Sigmoid colon (tissue), 7 donors: Measurements from ENCODE around the gene TMEM144. TPM values are rescaled to one million over a fixed set of nuclear protein-coding genes. Genes with fewer than 3 reads are reported as not detected.

Experiments used
- DNase-seq: peaks from one replicate; pipeline ENCODE4 v3.0.0-alpha.2; 2019
- H3K27ac ChIP-seq, 4 donors: fragments of 200-600 bp; sonication (generic); one replicate each; pipeline ENCODE4 v1.5.1; 2016 to 2019; ENCODE audit warnings: mild to moderate bottlenecking in 1 of 4
- H3K27me3 ChIP-seq, 3 donors: fragments of 200-600 bp; sonication (generic); one replicate each; pipeline ENCODE4 v1.5.1; 2019; ENCODE audit warnings: mild to moderate bottlenecking in 1 of 3
- H3K36me3 ChIP-seq, 4 donors: fragments of 200-600 bp; sonication (generic); one replicate each; pipeline ENCODE4 v1.5.1; 2016 to 2019
- H3K4me1 ChIP-seq, 4 donors: fragments of 200-600 bp; sonication (generic); one replicate each; pipeline ENCODE4 v1.5.1; 2017 to 2019
- H3K4me3 ChIP-seq, 4 donors: fragments of 200-600 bp; sonication (generic); one replicate each; pipeline ENCODE4 v1.5.1; 2017 to 2019; ENCODE audit warnings: mild to moderate bottlenecking in 2 of 4, moderate library complexity in 1 of 4
- H3K9me3 ChIP-seq, 4 donors: fragments of 200-600 bp in 3 of 4; sonication (generic) in 3 of 4; one replicate each; pipeline versions ENCODE4 v1.5.1 to v1.6.1; 2013 to 2019
- EP300 ChIP-seq, 4 donors: sonication (generic); formaldehyde crosslinking; IDR thresholded peaks; one replicate each; pipeline ENCODE4 v1.6.1; 2017; ENCODE audit warnings: antibody characterized with exemption in 4 of 4
- POLR2A ChIP-seq, 2 donors: fragments of 450-650 bp; IDR thresholded peaks; one replicate each; pipeline ENCODE4 v1.6.1; 2016; ENCODE audit warnings: antibody characterized with exemption in 2 of 2, mild to moderate bottlenecking in 2 of 2, moderate library complexity in 2 of 2
- POLR2AphosphoS5 ChIP-seq, 4 donors: sonication (generic); formaldehyde crosslinking; IDR thresholded peaks; one replicate each; pipeline ENCODE4 v1.6.1; 2017; ENCODE audit warnings: antibody characterized with exemption in 4 of 4
- WGBS, 2 donors: extraction: QIAGEN DNeasy Blood & Tissue Kit; methylation state at CpG; one replicate each; pipeline ENCODE4 v1.1.7; 2013; 5-methylcytosine and 5-hydroxymethylcytosine counted together
- intact Hi-C: fragments of 100-400 bp; cut with DNase I; formaldehyde crosslinking; loops from one replicate; pipeline ENCODE4 v1.15.1; 2023
- polyA plus RNA-seq, 3 donors: library from polyadenylated mRNA; stranded (reverse); fragments of 200-250 nt; gene quantifications; one replicate each; pipeline ENCODE4 v1.2.3, GENCODE V29; 2013
- total RNA-seq, 4 donors: library from RNA; depleted of rRNA; stranded (reverse); fragments of >200 nt; gene quantifications; one replicate each; pipeline ENCODE4 v1.1.0, GENCODE V29; 2016
- TF ChIP-seq, protein P1 (sequence below), 4 experiments: fragments of 450-650 bp in 3 of 4; fragments of 200-600 bp in 1 of 4; IDR thresholded peaks; one replicate each; pipeline ENCODE4 v1.5.1; 2016 to 2019; ENCODE audit warnings: antibody characterized with exemption in 4 of 4, mild to moderate bottlenecking in 3 of 4, moderate library complexity in 2 of 4
- donor health status: healthy with polysubstance abuse.
- donor health status: Bipolar disorder and iron deficiency.
- donor health status: healthy.

TMEM144 gene
- total and polyA plus RNA-seq, 7 donors: 3.5 to 12.1 (median 6.4) TPM

DNA sequence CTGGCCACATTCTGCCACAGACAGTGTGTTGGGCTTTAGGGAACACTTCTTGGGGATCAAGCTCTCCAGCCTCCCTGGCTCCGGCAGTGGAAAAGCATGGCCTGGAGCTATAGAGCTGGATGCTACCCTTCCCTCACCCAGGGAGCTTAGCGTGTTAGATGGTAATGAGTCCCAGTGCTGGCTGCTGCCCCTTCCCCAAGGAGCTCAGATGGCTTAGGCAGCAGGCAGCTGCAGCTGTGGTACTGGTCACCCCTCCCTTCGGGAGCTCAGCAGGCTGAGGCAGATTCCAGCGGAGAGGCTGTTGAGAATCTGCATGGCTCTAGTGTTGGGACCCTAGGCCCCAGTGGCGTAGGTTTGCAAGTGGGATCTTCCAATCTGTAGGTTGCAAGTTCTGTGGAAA lies 19.5 kb downstream of the TMEM144 start:
- 77 to 87% methylated on average over 5 of the region's 5 CpGs for WGBS, 2 donors
- Histone ChIP-seq H3K4me3 (no peak overlapping the region), H3K36me3 (no peaks in the 10 kb centered on the region), H3K27me3 (no peaks in the 10 kb centered on the region), H3K9me3 (no peaks in the 10 kb centered on the region), H3K27ac (no peak overlapping the region), H3K4me1 (no peaks in the 10 kb centered on the region)
- no peak for DNase-seq
- intact Hi-C loops: no loop called here
- TF ChIP-seq, protein P1, sequence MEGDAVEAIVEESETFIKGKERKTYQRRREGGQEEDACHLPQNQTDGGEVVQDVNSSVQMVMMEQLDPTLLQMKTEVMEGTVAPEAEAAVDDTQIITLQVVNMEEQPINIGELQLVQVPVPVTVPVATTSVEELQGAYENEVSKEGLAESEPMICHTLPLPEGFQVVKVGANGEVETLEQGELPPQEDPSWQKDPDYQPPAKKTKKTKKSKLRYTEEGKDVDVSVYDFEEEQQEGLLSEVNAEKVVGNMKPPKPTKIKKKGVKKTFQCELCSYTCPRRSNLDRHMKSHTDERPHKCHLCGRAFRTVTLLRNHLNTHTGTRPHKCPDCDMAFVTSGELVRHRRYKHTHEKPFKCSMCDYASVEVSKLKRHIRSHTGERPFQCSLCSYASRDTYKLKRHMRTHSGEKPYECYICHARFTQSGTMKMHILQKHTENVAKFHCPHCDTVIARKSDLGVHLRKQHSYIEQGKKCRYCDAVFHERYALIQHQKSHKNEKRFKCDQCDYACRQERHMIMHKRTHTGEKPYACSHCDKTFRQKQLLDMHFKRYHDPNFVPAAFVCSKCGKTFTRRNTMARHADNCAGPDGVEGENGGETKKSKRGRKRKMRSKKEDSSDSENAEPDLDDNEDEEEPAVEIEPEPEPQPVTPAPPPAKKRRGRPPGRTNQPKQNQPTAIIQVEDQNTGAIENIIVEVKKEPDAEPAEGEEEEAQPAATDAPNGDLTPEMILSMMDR (IDR thresholded peaks at IDR 0.05): no peak
- TF ChIP-seq EP300 (IDR thresholded peaks at IDR 0.05) (no peak), POLR2A (IDR thresholded peaks at IDR 0.05) (no peak), POLR2AphosphoS5 (IDR thresholded peaks at IDR 0.05) (no peak)

- Histone ChIP-seq H3K9me3 (no peaks in the 10 kb centered on the region), H3K36me3 (no peaks in the 10 kb centered on the region), H3K27ac (no peak overlapping the region), H3K4me1 (peaks cover 0 to 3% (median 0%) of the 10 kb centered on the region in 4 donors), H3K4me3 (no peak overlapping the region), H3K27me3 (no peaks in the 10 kb centered on the region)
- DNase-seq: no peak
- intact Hi-C loops: no loop called here
- TF ChIP-seq POLR2A (IDR thresholded peaks at IDR 0.05): no peak
- WGBS, 2 donors: 95 to 97% methylated on average over 4 of the region's 4 CpGs
Observed at GRCh38 chr4:158234671-158235070, 24.4 kb downstream of the TMEM144 start.

- no peaks in the 10 kb centered on the region for H3K27me3 ChIP-seq
- no peaks in the 10 kb centered on the region for H3K36me3 ChIP-seq
- H3K4me1 ChIP-seq: peaks cover 0 to 3% (median 0%) of the 10 kb centered on the region in 4 donors
- 82 to 84% methylated on average over 9 of the region's 9 CpGs for WGBS, 2 donors
- TF ChIP-seq POLR2A (IDR thresholded peaks at IDR 0.05): no peak
- no peak for TF ChIP-seq POLR2AphosphoS5 (IDR thresholded peaks at IDR 0.05)
- TF ChIP-seq, protein P1 (IDR thresholded peaks at IDR 0.05): no peak
- TF ChIP-seq EP300 (IDR thresholded peaks at IDR 0.05): no peak
- DNase-seq: no peak
- no peak overlapping the region for H3K4me3 ChIP-seq
- no peak overlapping the region for H3K27ac ChIP-seq
- H3K9me3 ChIP-seq: no peaks in the 10 kb centered on the region
- intact Hi-C loops: no loop called here
Observed at GRCh38 chr4:158236304-158237030, 26.2 kb downstream of the TMEM144 start.

GRCh38 chr4:158238575-158238974 lies 28.3 kb downstream of the TMEM144 start:
- no peaks in the 10 kb centered on the region for H3K36me3 ChIP-seq
- H3K27me3 ChIP-seq: no peaks in the 10 kb centered on the region
- peaks cover 0 to 8% (median 3%) of the 10 kb centered on the region in 4 donors for H3K4me1 ChIP-seq
- no peak overlapping the region for H3K27ac ChIP-seq
- 84 to 91% methylated on average over 1 of the region's 1 CpG for WGBS, 2 donors
- no peaks in the 10 kb centered on the region for H3K9me3 ChIP-seq
- intact Hi-C loops: no loop called here
- no peak for DNase-seq
- no peak overlapping the region for H3K4me3 ChIP-seq
- TF ChIP-seq POLR2AphosphoS5 (IDR thresholded peaks at IDR 0.05) (no peak), POLR2A (IDR thresholded peaks at IDR 0.05) (no peak), EP300 (IDR thresholded peaks at IDR 0.05) (no peak)
- TF ChIP-seq, protein P1 (IDR thresholded peaks at IDR 0.05): no peak

- peaks cover 0 to 11% (median 3%) of the 10 kb centered on the region in 4 donors for H3K4me1 ChIP-seq
- H3K27ac ChIP-seq: no peak overlapping the region
- no peak for TF ChIP-seq POLR2AphosphoS5 (IDR thresholded peaks at IDR 0.05)
- TF ChIP-seq, protein P1 (IDR thresholded peaks at IDR 0.05): no peak
- no peak for TF ChIP-seq EP300 (IDR thresholded peaks at IDR 0.05)
- no peak for TF ChIP-seq POLR2A (IDR thresholded peaks at IDR 0.05)
- no peak overlapping the region for H3K4me3 ChIP-seq
- no peaks in the 10 kb centered on the region for H3K9me3 ChIP-seq
- 81 to 88% methylated on average over 2 of the region's 2 CpGs for WGBS, 2 donors
- intact Hi-C loops: no loop called here
- no peaks in the 10 kb centered on the region for H3K36me3 ChIP-seq
- no peak for DNase-seq
- no peaks in the 10 kb centered on the region for H3K27me3 ChIP-seq
Observed at GRCh38 chr4:158239196-158239595, 28.9 kb downstream of the TMEM144 start.
